ENCODE data around the gene KRT6A. TPM values are rescaled to one million over a fixed set of nuclear protein-coding genes. Genes with fewer than 3 reads are reported as not detected.

KRT6A gene
- total and polyA plus RNA-seq, 9 of the 15 experiments (the other 6 are each of a cell fraction or from before 2014, with no cell fraction given), result 0.26 TPM; not detected in 8

GRCh38 chr12:52522346-52523011 lies 29.4 kb upstream of the KRT6A start (continued):
- TF ChIP-seq, protein P1, sequence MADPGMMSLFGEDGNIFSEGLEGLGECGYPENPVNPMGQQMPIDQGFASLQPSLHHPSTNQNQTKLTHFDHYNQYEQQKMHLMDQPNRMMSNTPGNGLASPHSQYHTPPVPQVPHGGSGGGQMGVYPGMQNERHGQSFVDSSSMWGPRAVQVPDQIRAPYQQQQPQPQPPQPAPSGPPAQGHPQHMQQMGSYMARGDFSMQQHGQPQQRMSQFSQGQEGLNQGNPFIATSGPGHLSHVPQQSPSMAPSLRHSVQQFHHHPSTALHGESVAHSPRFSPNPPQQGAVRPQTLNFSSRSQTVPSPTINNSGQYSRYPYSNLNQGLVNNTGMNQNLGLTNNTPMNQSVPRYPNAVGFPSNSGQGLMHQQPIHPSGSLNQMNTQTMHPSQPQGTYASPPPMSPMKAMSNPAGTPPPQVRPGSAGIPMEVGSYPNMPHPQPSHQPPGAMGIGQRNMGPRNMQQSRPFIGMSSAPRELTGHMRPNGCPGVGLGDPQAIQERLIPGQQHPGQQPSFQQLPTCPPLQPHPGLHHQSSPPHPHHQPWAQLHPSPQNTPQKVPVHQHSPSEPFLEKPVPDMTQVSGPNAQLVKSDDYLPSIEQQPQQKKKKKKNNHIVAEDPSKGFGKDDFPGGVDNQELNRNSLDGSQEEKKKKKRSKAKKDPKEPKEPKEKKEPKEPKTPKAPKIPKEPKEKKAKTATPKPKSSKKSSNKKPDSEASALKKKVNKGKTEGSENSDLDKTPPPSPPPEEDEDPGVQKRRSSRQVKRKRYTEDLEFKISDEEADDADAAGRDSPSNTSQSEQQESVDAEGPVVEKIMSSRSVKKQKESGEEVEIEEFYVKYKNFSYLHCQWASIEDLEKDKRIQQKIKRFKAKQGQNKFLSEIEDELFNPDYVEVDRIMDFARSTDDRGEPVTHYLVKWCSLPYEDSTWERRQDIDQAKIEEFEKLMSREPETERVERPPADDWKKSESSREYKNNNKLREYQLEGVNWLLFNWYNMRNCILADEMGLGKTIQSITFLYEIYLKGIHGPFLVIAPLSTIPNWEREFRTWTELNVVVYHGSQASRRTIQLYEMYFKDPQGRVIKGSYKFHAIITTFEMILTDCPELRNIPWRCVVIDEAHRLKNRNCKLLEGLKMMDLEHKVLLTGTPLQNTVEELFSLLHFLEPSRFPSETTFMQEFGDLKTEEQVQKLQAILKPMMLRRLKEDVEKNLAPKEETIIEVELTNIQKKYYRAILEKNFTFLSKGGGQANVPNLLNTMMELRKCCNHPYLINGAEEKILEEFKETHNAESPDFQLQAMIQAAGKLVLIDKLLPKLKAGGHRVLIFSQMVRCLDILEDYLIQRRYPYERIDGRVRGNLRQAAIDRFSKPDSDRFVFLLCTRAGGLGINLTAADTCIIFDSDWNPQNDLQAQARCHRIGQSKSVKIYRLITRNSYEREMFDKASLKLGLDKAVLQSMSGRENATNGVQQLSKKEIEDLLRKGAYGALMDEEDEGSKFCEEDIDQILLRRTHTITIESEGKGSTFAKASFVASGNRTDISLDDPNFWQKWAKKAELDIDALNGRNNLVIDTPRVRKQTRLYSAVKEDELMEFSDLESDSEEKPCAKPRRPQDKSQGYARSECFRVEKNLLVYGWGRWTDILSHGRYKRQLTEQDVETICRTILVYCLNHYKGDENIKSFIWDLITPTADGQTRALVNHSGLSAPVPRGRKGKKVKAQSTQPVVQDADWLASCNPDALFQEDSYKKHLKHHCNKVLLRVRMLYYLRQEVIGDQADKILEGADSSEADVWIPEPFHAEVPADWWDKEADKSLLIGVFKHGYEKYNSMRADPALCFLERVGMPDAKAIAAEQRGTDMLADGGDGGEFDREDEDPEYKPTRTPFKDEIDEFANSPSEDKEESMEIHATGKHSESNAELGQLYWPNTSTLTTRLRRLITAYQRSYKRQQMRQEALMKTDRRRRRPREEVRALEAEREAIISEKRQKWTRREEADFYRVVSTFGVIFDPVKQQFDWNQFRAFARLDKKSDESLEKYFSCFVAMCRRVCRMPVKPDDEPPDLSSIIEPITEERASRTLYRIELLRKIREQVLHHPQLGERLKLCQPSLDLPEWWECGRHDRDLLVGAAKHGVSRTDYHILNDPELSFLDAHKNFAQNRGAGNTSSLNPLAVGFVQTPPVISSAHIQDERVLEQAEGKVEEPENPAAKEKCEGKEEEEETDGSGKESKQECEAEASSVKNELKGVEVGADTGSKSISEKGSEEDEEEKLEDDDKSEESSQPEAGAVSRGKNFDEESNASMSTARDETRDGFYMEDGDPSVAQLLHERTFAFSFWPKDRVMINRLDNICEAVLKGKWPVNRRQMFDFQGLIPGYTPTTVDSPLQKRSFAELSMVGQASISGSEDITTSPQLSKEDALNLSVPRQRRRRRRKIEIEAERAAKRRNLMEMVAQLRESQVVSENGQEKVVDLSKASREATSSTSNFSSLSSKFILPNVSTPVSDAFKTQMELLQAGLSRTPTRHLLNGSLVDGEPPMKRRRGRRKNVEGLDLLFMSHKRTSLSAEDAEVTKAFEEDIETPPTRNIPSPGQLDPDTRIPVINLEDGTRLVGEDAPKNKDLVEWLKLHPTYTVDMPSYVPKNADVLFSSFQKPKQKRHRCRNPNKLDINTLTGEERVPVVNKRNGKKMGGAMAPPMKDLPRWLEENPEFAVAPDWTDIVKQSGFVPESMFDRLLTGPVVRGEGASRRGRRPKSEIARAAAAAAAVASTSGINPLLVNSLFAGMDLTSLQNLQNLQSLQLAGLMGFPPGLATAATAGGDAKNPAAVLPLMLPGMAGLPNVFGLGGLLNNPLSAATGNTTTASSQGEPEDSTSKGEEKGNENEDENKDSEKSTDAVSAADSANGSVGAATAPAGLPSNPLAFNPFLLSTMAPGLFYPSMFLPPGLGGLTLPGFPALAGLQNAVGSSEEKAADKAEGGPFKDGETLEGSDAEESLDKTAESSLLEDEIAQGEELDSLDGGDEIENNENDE (IDR thresholded peaks at IDR 0.05; ENCODE audit: low read depth, low read length), result no peak
- TF ChIP-seq MAFK (IDR thresholded peaks at IDR 0.05; ENCODE audit: low read length) (no peak), ZBTB34 (CRISPR knock-in tag; IDR thresholded peaks at IDR 0.05) (no peak), NELFE (IDR thresholded peaks at IDR 0.05; ENCODE audit: insufficient read depth, insufficient read length) (no peak)
